GM21528 (cell line): ENCODE results near the gene WIPI1.
"Not testable (repeated sequence)": the region's sequence is repeated elsewhere in the genome, so short reads cannot be mapped to it uniquely, and the experiment has no call there.

Experiments used
- ATAC-seq: cut with Tn5 transposase; IDR thresholded peaks from one replicate; pipeline ENCODE4 v1.9.1; 2021; ENCODE audit warnings: mild to moderate bottlenecking, moderate library complexity; ENCODE audit not compliant: unreplicated experiment, low FRiP score

Gene WIPI1

DNA sequence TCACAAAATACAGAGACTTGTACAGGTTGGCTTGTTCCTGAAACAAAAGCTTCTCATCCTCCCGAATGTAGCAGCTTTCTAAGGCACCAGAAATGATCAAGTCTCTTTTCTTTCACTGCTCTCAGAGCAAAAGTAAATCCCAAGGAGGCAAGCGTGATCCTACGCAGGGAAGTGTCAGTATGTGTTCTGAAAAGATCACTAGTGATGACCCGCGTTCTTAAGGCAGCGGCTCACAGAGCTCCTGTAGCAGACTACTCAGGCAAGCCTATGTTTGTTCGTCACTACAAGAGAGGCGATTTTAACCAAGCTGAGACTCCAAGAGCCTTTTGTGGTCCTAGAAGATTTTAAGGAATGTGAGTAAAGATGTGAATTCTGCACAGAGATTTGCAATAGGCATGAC is 34.5 kb downstream of the WIPI1 start:
- ATAC-seq = no peak

- ATAC-seq = no peak
Measured at GRCh38 chr17:68421486-68421885, 35.8 kb downstream of the WIPI1 start.

DNA sequence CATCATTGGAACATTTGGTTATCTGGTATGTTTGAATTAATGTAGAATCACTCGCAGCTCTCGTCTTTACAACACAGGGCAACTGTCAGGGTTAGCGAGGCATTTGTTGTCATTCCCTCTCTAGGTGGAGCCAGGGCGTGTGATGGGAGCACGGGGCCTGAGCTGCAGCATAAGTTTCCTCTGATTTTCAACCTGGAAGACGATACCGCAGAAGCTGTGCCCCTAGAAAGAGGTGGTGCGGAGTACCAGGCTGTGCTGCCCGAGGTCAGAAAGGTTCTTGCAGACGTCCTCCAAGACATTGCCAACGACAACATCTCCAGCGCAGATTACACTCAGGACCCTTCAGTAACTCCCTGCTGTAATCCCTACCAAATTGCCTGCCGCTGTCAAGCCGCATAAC is 37.2 kb downstream of the WIPI1 start:
- ATAC-seq = no peak

- no peak for ATAC-seq
Measured at GRCh38 chr17:68418876-68419275, 38.4 kb downstream of the WIPI1 start.

GRCh38 chr17:68417317-68417716 is 40.0 kb downstream of the WIPI1 start:
- ATAC-seq = no peak

DNA sequence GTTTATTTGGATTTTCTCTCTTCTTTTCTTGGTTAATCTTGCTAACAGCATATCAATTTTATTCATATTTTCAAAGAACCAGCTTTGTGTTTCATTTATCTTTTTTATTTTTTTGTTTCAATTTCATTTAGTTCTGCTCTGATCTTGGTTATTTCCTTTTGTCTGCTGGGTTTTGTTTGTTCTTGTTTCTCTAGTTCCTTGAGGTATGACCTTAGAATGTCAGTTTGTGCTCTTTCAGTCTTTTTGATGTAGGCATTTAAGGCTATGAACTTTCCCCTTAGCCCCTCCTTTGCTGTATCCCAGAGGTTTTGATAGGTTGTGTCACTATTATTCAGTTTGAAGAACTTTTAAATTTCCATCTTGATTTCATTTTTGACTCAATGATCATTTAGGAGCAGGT is 42.4 kb downstream of the WIPI1 start:
- not testable (repeated sequence) for ATAC-seq

DNA sequence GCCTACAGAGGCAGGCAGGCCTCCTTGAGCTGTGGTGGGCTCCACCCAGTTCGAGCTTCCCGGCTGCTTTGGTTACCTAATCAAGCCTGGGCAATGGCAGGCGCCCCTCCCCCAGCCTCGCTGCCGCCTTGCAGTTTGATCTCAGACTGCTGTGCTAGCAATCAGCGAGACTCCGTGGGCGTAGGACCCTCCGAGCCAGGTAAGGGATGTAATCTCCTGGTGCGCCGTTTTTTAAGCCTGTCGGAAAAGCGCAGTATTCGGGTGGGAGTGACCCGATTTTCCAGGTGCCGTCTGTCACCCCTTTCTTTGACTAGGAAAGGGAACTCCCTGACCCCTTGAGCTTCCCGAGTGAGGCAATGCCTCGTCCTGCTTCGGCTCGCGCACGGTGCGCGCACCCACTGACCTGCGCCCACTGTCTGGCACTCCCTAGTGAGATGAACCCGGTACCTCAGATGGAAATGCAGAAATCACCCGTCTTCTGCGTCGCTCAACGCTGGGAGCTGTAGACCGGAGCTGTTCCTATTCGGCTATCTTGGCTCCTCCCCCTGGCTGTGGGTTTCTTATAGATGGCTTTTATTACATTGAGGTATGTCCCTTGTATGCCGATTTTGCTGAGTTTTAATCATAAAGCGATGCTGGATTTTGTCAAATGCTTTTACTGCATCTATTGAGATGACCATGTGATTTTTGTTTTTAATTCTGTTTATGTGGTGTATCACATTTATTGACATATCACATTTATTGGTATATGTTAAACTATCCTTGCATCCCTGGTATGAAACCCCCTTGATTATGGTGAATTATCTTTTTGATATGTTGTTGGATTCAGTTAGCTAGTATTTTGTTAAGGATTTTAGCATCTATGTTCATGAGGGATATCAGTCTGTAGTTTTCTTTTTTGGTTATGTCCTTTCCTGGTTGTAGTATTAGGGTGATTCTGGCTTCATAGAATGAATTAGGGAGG is 43.4 kb downstream of the WIPI1 start:
- not testable (repeated sequence) for ATAC-seq

DNA sequence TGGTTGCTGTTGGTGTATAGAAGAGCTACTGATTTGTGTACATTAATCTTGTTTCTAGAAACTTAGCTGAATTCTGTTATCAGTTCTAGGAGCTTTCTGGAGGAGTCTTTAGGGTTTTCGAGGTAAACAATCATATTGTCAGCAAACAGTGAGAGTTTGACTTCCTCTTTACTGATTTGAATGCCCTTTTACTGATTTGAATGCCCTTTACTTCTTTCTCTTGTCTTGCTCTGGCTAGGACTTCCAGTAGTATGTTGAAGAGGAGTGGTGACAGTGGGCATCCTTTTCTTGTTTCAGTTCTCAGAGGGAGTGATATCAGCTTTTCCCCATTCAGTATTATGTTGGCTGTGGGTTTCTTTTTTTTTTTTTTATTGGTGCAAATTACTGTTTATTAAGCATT is 49.6 kb downstream of the WIPI1 start:
- ATAC-seq = not testable (repeated sequence)

- ATAC-seq = not testable (repeated sequence)
Measured at GRCh38 chr17:68403837-68404236, 53.5 kb downstream of the WIPI1 start.

GRCh38 chr17:68403122-68403521 is 54.2 kb downstream of the WIPI1 start:
- ATAC-seq = no peak

GRCh38 chr17:68401288-68401687 is 56.0 kb downstream of the WIPI1 start:
- ATAC-seq = no peak

- no peak for ATAC-seq
Measured at GRCh38 chr17:68400404-68400735, 56.9 kb downstream of the WIPI1 start.

DNA sequence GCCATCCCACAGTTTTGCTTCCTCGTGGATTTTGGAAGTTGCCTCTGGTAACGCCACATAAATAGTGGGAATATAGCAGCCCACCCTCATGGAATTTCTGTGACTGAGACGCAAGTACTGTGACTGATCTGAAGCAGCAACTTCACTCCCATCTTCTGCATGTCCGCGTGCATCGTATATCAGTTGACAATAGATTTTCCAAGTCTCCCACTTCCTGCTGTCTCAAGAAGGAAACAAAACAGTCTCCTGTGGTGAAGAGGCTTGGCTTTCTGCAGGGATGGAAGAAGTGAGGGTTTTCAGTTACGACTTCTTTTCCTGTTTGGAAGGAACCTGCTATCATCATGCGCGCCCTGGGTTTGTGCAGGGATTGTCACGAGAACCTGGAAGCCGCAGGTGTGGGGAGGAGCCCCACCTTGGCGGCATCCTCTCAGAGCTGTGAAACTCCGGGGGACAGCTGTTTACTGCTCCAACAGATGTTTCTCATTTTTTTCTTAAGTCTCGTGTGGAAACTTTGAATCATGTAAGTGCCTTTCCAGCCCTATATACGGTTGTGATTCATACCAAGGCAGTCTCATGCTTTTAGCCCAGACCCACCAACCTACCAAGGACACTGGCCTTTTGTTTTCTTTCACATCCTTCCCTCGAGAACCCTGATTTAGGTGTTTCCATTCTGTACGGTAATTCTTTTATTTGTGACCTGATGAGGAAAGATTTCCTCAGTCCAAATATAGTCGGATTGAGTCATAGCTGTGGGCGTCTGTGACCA is 57.5 kb downstream of the WIPI1 start:
- ATAC-seq = no peak

GRCh38 chr17:68398691-68399637 is 58.3 kb downstream of the WIPI1 start:
- peak; percentile 78 for ATAC-seq

- no peak for ATAC-seq
Measured at GRCh38 chr17:68397108-68397536, 60.2 kb downstream of the WIPI1 start.

- ATAC-seq = no peak
Measured at GRCh38 chr17:68396226-68397107, 60.8 kb downstream of the WIPI1 start.

- ATAC-seq = no peak
Measured at GRCh38 chr17:68394608-68395331, 62.5 kb downstream of the WIPI1 start.

DNA sequence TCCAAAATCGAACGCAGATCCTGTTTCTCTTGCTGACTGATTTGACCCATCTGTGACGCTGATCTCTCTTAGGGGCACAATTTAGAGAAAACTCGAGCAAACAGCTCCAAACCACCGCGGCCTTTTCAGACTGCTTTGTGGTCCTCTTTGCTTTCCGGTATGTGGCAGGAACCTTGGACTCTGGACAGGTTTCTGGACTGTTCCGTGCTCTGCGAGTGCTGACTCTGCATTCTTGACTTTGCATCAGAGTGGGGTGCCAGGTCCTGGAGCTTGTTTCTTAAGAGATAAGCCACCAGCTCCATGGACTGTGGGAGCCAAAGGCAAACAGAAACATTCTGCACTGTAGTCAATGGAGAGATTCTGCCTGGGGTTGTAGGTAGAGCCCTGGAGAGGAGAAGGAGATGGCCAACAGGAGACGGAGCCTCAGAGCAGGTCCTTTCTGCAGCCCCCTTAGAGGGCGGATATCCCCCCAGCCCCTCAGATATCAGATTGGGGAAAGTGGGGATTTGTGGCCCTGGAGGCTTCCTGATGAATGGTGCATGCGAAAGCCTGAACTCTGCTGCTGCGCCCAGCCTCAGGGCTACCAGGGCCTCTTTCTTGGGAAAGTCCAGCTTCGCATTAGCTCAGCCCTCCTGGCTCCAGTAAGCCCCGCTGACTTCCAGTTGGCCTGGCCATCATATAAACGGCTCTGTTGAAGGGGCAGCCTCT is 65.6 kb downstream of the WIPI1 start:
- ATAC-seq = no peak
